Adrenal gland (tissue), 12 donors: ENCODE data around the gene ANKS3. TPM values are rescaled to one million over a fixed set of nuclear protein-coding genes. Genes with fewer than 3 reads are reported as not detected.

Source experiments
- DNase-seq, 7 donors: peaks; one replicate each; pipeline ENCODE4 v3.0.0-alpha.2; 2019 to 2020
- H3K27ac ChIP-seq, 5 donors: fragments of 200-600 bp; sonication (generic) in 4 of 5; 1 replicate in 3 of 5; 2 replicates in 2 of 5; pipeline versions ENCODE4 v1.5.1 to v1.8.0; 2016 to 2020; ENCODE audit warnings: mild to moderate bottlenecking in 1 of 5
- H3K27me3 ChIP-seq: fragments of 200-600 bp; 2 replicates; pipeline ENCODE4 v1.8.0; 2021
- H3K36me3 ChIP-seq, 2 donors: fragments of 200-600 bp; replicated peaks in 1 of 2; 1 replicate in 1 of 2; 2 replicates in 1 of 2; pipeline versions ENCODE4 v1.5.1 to v1.8.0; 2018 to 2022
- H3K4me1 ChIP-seq, 2 donors: fragments of 200-600 bp; replicated peaks in 1 of 2; 1 replicate in 1 of 2; 2 replicates in 1 of 2; pipeline versions ENCODE4 v1.5.1 to v1.8.0; 2018 to 2021
- H3K4me3 ChIP-seq, 4 donors: fragments of 200-600 bp; sonication (generic) in 3 of 4; one replicate each; pipeline ENCODE4 v1.5.1; 2016 to 2018
- H3K9me3 ChIP-seq, 3 donors: fragments of 200-600 bp; sonication (generic) in 1 of 3; replicated peaks in 1 of 3; 1 replicate in 2 of 3; 2 replicates in 1 of 3; pipeline versions ENCODE4 v1.5.1 to v1.8.0; 2016 to 2021
- CTCF ChIP-seq, 6 experiments: fragments of 450-650 bp in 4 of 6; fragments of 200-600 bp in 2 of 6; sonication (generic) in 1 of 6; IDR thresholded peaks; 1 replicate in 5 of 6; 2 replicates in 1 of 6; pipeline versions ENCODE4 v1.5.1 to v1.8.0; 2016 to 2021; ENCODE audit warnings: antibody characterized with exemption in 6 of 6, mild to moderate bottlenecking in 2 of 6, moderate library complexity in 1 of 6
- POLR2A ChIP-seq, 2 donors: fragments of 450-650 bp; IDR thresholded peaks; one replicate each; pipeline ENCODE4 v1.6.1; 2017; ENCODE audit warnings: antibody characterized with exemption in 2 of 2, mild to moderate bottlenecking in 2 of 2, moderate library complexity in 1 of 2
- WGBS, 4 donors: extraction: QIAGEN DNeasy Blood & Tissue Kit in 2 of 4; methylation state at CpG; one replicate each; pipeline versions ENCODE4 v1.1.5 to v1.1.7; 2013 to 2017; 5-methylcytosine and 5-hydroxymethylcytosine counted together
- intact Hi-C, 2 donors: fragments of 100-400 bp; cut with DNase I; formaldehyde crosslinking; loops; one replicate each; pipeline versions ENCODE4 v1.14.1 to v1.15.0; 2022 to 2023
- polyA plus RNA-seq, 3 donors: library from polyadenylated mRNA; stranded (reverse); fragments of 200-250 nt in 2 of 3; fragments of 350-450 nt in 1 of 3; fragmentation: Illumina TruSeq in 1 of 3; extraction: RNeasy Lipid Tissue Mini Kit (QIAGEN cat#74804) in 1 of 3; gene quantifications; one replicate each; pipeline ENCODE4 v1.2.3, GENCODE V29; 2013 to 2014
- total RNA-seq, 9 donors: library from RNA; depleted of rRNA in 4 of 9; stranded (reverse); fragments of >200 nt in 4 of 9; fragments of 120-200 nt in 1 of 9; fragmentation: NEBNext Ultra II Directional in 1 of 9; extraction: Animal tissue kit (Norgen Biotek cat#: 25700) in 1 of 9; gene quantifications; one replicate each; pipeline versions ENCODE4 v1.1.0 to v1.2.4, GENCODE V29; 2013 to 2023
- donor health status: healthy with polysubstance abuse.
- donor health status: Bipolar disorder and iron deficiency.
- donor health status: DM: yes; HTN: yes; CAD: no.
- donor health status: DM: no; HTN: no; CAD: no.
- donor health status: DM: no; HTN: no; CAD: no.
- donor health status: DM: yes; HTN: yes; CAD: no.

The ANKS3 gene
- total and polyA plus RNA-seq, 12 donors = 7.2 to 118 (median 19.1) TPM

- Histone ChIP-seq H3K4me3 (no peak overlapping the region), H3K27ac (peak overlapping the region in 2 of 5 donors; percentile 8 to 17), H3K36me3 (peaks cover 0 to 45% of the 10 kb centered on the region in 2 donors), H3K27me3 (no peaks in the 10 kb centered on the region), H3K9me3 (no peaks in the 10 kb centered on the region), H3K4me1 (peaks cover 24 to 36% of the 10 kb centered on the region in 2 donors)
- TF ChIP-seq POLR2A (IDR thresholded peaks at IDR 0.05) (no peak), CTCF (IDR thresholded peaks at IDR 0.05) (no peak)
- no peak for DNase-seq
- intact Hi-C loops = no loop called here
- 81 to 85% (median 82%) methylated on average over 3 to 6 of the region's 6 CpGs for WGBS, 4 donors
These were observed 55.5 kb downstream of the ANKS3 start for GRCh38 chr16:4678596-4678995.

- intact Hi-C loops = no loop called here
- peaks cover 0 to 44% of the 10 kb centered on the region in 2 donors for H3K36me3 ChIP-seq
- H3K9me3 ChIP-seq = no peaks in the 10 kb centered on the region
- no peak for DNase-seq
- H3K27me3 ChIP-seq = no peaks in the 10 kb centered on the region
- no peak for TF ChIP-seq CTCF (IDR thresholded peaks at IDR 0.05)
- TF ChIP-seq POLR2A (IDR thresholded peaks at IDR 0.05) = no peak
- H3K4me3 ChIP-seq = no peak overlapping the region
- WGBS, 4 donors = 90 to 93% (median 91%) methylated on average over 9 of the region's 9 CpGs
- H3K27ac ChIP-seq = peak overlapping the region in 2 of 5 donors; percentile 89 to 96
- peaks cover 24 to 36% of the 10 kb centered on the region in 2 donors for H3K4me1 ChIP-seq
These were observed 56.1 kb downstream of the ANKS3 start for GRCh38 chr16:4677994-4678393.

GRCh38 chr16:4677390-4677789 is 56.7 kb downstream of the ANKS3 start:
- peaks cover 24 to 31% of the 10 kb centered on the region in 2 donors for H3K4me1 ChIP-seq
- 34 to 53% (median 41%) methylated on average over 8 to 17 of the region's 17 CpGs for WGBS, 4 donors
- DNase-seq = peak; percentile 89 to 97 (median 94)
- no peaks in the 10 kb centered on the region for H3K27me3 ChIP-seq
- H3K9me3 ChIP-seq = no peaks in the 10 kb centered on the region
- H3K4me3 ChIP-seq = peak overlapping the region in 1 of 4 donors; percentile 18
- TF ChIP-seq POLR2A (IDR thresholded peaks at IDR 0.05) (peak in 1 of 2 donors; percentile 72), CTCF (IDR thresholded peaks at IDR 0.05) (no peak)
- peaks cover 0 to 40% of the 10 kb centered on the region in 2 donors for H3K36me3 ChIP-seq
- peak overlapping the region; percentile 67 to 97 (median 96) for H3K27ac ChIP-seq
- intact Hi-C loops = no loop called here

- peaks cover 24 to 30% of the 10 kb centered on the region in 2 donors for H3K4me1 ChIP-seq
- intact Hi-C loops = no loop called here
- peak overlapping the region in 1 of 4 donors; percentile 18 for H3K4me3 ChIP-seq
- WGBS, 4 donors = 34 to 48% (median 40%) methylated on average over 10 to 11 of the region's 11 CpGs
- TF ChIP-seq POLR2A (IDR thresholded peaks at IDR 0.05) (peak in 1 of 2 donors; percentile 42), CTCF (IDR thresholded peaks at IDR 0.05) (no peak)
- no peaks in the 10 kb centered on the region for H3K9me3 ChIP-seq
- H3K36me3 ChIP-seq = peaks cover 0 to 35% of the 10 kb centered on the region in 2 donors
- no peaks in the 10 kb centered on the region for H3K27me3 ChIP-seq
- H3K27ac ChIP-seq = peak overlapping the region; percentile 67 to 97 (median 96)
- DNase-seq = peak; percentile 85 to 97 (median 95)
These were observed 57.2 kb downstream of the ANKS3 start for GRCh38 chr16:4676831-4677230.
